NCI-H526 treated with DMSO at 0.1 percent for 48 hours (cell line): Measurements from ENCODE around the gene CWC22.
"Not testable (repeated sequence)": the region's sequence is repeated elsewhere in the genome, so short reads cannot be mapped to it uniquely, and the experiment has no call there.

Experiments
- DNase-seq: peaks from one replicate; lab custom pipeline; 2025; lab: John Stamatoyannopoulos, UW

The CWC22 gene

GRCh38 chr2:180003073-180003472 is 4.0 kb downstream of the CWC22 start:
- no peak for DNase-seq

GRCh38 chr2:180002198-180002770 is 4.8 kb downstream of the CWC22 start:
- no peak for DNase-seq

GRCh38 chr2:180001726-180002125 is 5.4 kb downstream of the CWC22 start:
- no peak for DNase-seq

GRCh38 chr2:180000434-180000833 is 6.7 kb downstream of the CWC22 start:
- DNase-seq = no peak

- no peak for DNase-seq
Measured at GRCh38 chr2:179999000-179999399, 8.1 kb downstream of the CWC22 start.

GRCh38 chr2:179995741-179996515 is 11.2 kb downstream of the CWC22 start:
- DNase-seq = no peak

- no peak for DNase-seq
Measured at GRCh38 chr2:179991344-179991743, 15.8 kb downstream of the CWC22 start.

- no peak for DNase-seq
Measured at GRCh38 chr2:179990676-179991317, 16.3 kb downstream of the CWC22 start.

GRCh38 chr2:179987916-179988315 is 19.2 kb downstream of the CWC22 start:
- DNase-seq = no peak

- DNase-seq = no peak
Measured at GRCh38 chr2:179985163-179985820, 21.8 kb downstream of the CWC22 start.

GRCh38 chr2:179983250-179983932 is 23.7 kb downstream of the CWC22 start:
- no peak for DNase-seq

GRCh38 chr2:179981085-179981484 is 26.0 kb downstream of the CWC22 start:
- DNase-seq = no peak

GRCh38 chr2:179974761-179975160 is 32.3 kb downstream of the CWC22 start:
- no peak for DNase-seq

- DNase-seq = no peak
Measured at GRCh38 chr2:179966778-179967394, 40.2 kb downstream of the CWC22 start.

GRCh38 chr2:179965291-179966258 is 41.5 kb downstream of the CWC22 start:
- DNase-seq = no peak

GRCh38 chr2:179963626-179964025 is 43.5 kb downstream of the CWC22 start:
- no peak for DNase-seq

GRCh38 chr2:179958251-179958650 is 48.8 kb downstream of the CWC22 start:
- not testable (repeated sequence) for DNase-seq

GRCh38 chr2:179954026-179954425 is 53.1 kb downstream of the CWC22 start:
- no peak for DNase-seq

- DNase-seq = no peak
Measured at GRCh38 chr2:179953359-179953758, 53.7 kb downstream of the CWC22 start.

GRCh38 chr2:179952658-179953057 is 54.4 kb downstream of the CWC22 start:
- no peak for DNase-seq

- DNase-seq = no peak
Measured at GRCh38 chr2:179951680-179952079, 55.4 kb downstream of the CWC22 start.
